Stimulated activated CD4-positive, alpha-beta T cell treated with anti-CD3 and anti-CD28 coated beads, Interleukin-1b, Interleukin-23, amount 100 ng/mL, for 48 hours (primary cell): ENCODE data around the gene NLRP1.

Source experiments
- DNase-seq: peaks from one replicate; pipeline ENCODE4 v3.0.0-alpha.2; 2020

Gene NLRP1

DNA sequence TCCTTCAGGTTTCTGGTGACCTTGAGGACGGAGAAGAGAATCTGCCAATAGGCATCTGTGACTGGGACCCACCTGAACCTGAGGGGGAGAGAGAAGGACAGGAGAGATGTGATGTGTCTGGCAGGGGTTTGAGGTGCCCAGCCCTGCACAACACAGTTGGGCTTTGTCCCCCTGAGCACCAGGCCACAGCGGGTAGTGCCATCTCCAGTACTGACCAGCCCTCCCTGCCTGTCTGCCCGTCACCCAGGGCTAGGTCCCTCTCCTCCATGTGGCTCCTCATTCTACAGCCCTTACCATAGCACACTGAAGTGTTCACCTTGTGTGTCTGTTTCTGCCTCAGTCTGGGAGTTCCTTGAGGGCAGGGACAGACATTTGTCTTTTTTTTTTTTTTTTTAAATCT lies 30.8 kb downstream of the NLRP1 start:
- DNase-seq, result no peak

DNA sequence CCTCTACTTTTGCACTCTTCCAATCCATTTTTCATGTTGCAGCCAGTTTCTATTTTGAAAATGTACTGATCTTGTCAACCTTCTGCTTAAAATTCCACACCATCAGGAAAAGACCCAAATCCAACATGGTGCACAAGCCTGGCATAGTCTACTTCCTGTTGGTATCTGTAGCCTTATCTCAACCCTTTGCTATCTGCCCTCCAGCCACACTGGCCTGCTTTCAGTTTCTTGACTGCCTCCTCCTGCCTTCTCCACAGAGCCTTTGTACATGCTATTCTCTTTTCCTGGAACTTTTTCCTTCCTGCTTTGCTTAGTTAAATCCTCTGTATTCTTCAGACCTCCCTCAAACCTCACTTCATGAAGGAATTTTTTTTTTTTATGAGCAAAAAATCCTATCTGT lies 31.5 kb downstream of the NLRP1 start:
- DNase-seq, result no peak

DNA sequence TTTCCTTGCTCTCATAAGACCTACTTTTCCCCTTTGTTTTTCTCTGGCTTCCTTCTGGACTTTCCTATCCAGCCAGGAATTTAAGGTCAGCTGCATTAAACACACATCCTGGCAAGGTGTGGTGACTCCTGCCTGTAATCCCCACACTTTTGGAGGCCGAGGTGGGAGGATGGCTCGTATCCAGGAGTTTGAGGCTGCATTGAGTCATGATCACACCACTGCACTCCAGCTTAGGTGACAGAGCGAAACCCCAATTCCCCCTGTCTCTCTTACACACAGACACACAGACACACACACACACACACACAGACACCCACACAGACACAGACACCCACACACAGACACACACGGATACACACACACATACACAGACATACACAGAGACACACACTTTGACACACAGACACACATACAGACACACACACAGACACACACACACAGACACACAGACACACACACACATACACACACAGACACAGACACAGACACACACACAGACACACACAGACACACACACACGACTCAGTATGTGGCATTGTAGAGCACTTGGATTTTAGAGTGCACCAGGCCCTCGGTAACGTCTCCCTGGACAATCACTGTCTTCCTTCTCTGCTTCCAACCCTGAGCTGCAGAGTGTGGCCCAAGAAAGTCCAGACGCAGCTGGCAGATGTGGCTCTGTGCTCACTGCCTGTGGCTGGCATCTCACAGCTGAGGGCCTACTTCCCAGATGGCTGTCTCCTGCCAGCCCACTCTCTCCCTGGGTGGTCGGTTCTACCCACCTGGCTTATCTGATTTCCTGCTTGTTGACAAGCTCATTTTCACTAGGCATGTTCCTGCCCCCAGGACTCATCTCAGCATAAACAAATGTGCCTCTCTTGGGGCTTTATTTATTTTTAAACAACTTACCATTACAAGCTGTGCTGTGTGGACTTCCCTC lies 39.0 kb downstream of the NLRP1 start:
- no peak for DNase-seq

DNA sequence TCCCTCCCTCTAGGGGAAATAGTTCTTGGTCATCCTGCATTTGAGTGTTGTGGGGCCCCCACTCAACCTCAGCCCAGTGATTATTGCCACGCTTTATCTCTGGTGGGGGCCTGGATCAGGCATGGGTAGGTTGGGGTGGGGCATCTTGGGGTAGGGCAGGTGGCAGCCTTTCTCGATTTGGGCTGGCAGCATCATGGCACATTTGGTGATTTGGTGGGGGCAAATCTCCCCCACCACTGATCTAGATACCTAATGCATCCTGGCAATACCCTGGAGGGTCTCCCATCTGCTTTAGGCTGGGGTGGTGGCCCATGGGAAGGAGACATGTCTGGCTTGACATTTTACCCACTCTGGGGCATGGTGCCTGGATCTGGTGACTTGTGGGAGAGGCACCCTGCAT lies 40.2 kb downstream of the NLRP1 start:
- no peak for DNase-seq

DNA sequence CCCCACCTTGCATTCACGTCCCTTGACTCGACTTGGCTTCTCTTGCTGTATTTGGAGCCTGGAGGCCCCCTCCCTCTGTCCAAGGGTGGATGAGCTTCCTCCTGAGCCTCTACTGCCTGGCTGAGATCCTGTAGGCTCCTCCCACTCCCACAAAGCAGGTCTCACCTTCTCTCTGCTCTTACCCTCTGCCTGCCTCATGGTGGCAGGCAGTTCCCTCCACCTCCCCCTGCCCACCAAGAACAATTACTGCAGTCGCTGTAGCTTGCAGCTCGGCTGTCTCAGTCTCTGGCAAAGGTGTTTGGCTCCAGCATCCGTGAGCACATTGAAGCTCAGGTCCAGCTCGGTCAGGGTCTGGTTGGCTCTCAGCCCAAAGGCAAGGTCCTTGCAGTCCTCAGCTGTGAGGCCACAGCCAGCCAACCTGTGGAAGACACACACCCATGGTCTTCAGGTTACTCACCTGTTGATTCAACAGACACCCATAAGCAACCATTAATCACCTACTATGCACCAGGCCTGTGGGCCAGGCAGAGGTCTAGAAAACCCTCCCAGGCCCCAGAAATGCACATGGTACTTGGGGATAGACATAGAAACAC lies 42.6 kb downstream of the NLRP1 start:
- DNase-seq, result no peak

DNA sequence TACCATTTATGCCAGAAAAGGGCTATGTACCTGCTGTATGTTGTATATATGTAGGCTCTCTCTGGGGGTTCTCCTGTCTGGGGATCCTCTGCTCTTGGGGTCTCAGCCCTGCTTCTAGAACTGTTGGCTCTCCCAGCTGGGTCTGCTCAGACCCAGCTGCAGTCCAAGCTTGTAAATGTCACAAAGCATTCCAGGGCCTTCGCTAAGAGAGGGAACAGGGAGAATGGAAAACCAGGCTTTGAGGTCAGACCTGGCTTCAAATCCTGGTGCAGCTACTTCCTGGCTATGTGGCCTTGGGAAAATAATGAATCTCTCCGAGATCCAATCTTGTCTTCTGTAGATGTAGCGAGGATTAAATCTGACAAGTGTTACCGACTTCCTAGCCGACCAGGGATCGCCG lies 44.0 kb downstream of the NLRP1 start:
- no peak for DNase-seq

DNA sequence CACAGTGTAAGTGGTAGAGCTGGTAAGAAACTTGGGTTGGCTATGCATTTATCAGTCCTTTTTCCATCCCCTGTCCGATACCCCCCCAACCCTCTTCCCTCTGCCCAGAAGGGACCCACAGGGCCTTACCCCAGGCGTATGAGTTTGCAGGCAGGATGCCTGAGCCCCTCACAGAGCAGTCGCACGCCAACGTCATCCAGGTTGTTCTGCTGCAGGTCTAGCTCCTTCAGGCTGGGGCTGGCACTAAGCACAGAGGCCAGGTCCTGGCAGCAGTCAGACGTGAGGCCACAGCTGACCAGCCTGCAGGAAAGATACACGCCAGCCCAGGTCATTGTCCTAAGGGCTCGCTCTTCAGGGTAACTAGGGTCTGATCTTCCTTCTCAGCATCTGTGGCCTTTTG lies 45.0 kb downstream of the NLRP1 start:
- no peak for DNase-seq

DNA sequence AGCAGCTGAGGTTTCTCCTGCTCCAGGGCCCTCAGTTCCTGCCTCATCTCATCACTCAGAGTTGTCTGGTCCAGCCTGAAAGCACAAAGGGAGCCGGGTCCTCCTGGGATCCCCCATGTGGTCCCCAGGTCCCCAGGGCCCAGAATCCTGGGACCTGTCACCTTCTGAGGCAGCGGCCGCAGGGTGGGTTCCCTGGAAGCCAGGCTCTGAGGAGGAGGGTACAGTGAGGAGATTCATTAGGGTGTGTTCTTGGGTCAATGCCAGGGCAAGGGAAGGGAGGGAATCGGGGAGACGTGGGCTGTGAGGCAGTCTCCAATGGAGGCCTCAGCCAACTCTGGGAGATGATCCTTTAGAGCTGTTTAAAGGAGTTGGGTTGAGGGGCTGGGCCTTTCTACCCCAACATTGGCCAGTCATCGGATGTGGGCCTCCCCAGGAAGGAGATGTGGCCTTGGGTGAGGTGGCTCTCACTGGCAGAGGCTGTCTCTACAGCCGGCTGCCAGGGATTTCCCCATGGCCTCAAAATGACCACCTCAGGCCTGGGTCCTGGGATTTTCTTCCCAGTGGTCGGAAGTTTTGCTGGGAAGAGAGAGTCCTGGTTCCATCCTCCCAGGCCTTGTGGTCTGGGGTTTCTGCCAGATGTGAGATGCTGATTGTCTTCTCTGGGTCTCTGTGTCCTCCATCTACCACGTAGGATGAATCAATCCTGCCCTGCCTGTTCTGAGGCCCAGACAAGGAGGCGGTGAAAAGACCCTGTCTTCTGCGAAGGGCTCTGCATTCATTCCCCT lies 47.3 kb downstream of the NLRP1 start:
- no peak for DNase-seq

DNA sequence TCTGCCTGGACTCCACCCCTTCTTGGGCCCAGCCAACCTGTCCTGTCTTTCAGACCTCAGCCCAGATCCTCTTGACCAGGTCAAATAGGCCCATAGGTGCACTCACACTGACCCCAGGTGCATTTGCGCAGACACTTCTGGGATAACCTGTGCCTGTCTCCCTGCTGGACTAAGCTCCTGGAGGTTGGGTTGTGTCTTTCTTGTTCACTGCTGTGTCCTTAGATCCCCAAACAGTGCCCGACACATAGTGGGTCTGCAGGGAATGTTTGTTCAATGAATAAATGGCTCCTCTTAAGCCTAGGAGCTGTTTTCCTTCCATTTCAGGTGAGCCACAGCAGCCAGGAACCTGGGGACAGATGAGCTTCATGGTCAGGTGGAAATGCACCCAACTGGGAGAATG lies 48.9 kb downstream of the NLRP1 start:
- DNase-seq, result no peak

DNA sequence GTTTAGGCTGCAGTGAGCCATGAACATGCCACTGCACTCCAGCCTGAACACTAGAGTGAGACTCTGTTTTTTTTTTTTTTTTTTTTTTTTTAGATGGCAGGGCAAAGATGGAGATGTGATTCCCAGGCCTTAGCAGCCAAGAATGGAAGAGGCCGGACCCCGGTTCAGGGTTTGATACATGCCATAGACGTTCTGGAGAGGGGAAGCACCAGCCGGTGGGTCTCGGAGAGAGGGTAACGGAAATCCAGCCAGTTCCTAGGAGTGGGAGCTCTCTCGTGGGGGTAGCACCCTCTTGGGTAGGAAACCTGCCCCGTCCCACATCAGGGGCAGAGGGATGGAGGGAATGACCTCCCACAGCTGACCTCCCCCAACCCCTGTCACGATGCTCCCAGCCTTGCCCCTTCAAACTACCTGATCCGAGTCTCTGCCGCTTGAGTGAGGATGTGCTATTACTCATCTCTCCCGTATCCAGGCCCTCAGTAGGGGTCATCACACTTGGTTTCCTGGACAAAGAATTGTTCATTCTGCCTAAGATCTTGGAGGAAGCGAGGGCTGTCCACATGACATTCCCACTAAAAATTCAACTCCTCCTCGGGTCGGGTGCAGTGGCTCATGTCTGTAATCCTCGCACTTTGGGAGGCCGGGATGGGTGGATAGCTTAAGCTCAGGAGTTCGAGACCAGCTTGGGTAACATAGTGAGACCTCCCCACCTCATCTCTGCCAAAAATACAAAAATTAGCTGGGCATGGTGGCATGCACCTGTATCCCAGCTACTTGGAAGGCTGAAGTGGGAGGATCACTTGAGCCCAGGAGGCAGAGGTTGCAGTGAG lies 50.6 kb downstream of the NLRP1 start:
- no peak for DNase-seq

DNA sequence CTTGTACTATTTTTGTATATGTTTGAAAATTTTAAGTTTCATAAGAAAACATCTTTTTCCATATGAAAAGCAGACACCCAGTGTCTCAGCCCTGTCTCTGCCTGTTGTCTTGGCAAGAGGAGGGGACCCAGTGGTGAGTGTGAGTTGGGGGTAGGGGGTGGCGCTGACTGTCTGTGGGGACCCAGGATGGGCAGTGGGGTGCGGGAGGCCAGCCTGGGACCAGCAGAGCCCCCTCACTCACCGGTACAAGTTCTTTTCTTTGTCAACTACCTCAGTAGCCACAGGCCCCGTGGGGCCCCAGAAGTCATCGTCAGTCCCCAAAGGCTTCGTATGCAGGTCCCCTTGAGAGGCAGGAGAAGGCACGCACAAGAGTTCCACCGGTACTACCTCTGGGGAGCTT lies 51.7 kb downstream of the NLRP1 start:
- DNase-seq, result no peak

DNA sequence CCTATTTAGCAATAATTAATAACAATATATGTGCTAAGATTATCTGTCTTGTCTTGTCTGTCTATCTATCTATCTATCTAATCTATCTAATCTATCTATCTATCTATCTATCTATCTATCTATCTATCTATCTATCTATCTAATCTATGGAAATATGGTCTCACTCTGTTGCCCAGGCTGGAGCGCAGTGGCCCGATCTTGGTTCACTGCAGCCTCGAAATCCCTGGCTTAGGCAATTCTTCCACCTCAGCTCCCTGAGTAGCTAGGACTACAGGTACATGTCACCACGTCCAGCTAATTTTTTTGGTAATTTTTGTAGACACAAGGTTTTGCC lies 53.3 kb downstream of the NLRP1 start:
- no peak for DNase-seq

DNA sequence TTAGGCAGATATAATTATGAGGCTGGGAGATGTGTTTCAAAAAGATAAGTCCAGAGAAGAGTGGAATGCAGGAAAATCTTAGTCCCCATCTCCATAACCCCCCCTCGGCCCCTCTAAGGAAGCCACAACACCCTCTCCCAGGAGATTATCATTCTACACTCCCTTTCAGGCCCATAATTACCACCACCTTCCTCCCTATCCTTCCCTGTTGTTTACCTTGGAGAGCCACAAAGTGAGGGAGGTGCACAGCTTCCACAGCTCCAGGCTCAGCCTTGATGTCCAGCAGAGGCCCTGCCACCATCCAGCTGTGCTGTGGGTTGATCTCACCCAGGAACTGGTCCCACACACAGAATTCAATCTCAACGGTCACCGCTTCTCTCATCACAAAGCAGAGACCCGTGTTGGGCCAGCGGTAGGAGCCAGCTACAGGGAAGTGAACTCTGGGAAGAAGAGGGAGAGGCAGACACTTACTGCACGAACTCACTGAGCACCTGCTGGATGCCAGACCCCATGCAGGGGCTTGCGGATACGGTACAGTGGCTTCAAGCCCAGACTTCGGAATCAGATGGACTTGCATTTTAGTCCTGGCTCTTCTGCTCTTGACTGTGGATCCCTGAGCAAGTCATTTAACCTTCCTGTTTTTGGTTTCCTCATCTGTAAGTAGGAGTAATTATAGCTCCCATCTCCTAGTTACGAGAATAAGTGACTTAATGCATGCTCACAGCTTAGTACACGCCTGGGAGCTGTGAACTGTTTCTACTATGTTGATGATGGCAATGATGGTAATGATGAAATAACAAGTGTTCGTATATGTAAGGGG lies 53.8 kb downstream of the NLRP1 start:
- no peak for DNase-seq

DNA sequence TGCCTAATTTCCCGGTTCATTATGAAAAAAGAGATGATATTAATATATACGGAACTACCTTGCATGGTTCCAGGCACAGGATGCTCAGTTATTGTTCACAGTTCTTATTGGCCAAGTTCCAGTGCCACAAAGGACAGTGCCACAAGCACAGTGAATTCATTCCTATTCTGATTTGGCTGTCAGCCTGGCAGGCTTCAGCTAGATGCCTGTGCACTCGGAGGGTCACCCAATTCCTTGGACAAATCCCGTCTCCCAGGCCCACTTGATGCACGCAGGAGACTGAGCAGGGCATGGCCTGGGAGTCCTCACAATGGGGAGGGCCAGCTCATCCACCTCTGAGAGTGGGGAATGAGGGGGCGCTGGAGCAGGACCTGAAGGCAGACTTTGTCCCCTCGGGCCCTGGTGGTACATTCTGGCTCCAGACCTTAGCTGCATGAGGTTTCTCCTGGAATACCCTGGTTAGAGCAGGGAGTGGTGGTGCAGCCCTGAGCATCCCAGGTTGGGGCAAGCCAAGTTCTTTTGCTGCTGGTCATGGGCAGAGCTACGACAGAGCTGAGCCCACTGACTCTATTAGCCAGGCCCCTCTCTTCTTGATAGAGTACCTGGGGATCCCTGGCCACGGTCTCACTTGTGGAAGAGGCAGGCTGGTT lies 56.6 kb downstream of the NLRP1 start:
- DNase-seq, result no peak

DNA sequence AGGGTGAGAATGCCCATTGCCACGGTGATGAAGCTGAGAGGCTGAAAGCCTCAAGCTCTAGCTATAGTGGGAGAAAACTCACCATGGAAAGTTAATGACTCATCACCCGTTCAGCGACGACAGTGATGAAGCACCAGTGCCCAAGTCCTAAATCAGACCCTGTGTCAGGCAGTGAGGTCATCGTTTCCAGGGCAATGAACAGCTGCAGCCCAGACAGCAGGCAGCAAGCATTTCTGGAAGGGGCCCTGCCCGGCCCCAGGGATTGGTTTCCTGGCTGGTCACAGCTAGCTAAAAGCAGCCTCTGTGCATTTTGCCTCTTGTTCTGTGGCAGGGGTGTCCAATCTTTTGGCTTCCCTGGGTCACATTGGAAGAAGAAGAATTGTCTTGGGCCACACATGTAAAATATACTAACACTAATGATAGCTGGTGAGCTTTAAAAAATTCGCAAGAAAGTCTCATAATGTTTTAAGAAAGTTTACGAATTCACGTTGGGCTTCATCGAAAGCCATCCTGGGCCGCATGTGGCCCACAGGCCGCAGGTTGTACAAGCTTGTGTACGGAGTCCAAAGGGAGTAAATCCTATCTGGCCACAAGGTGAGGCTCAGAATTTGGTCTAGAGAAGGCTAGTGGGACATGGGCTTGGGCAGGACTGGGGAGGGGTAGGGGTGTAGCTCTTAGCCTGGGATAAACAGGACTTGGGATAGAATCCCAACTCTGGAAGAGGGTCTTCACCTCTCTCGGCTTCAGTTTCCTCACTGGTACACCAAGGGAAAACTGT lies 57.3 kb downstream of the NLRP1 start:
- DNase-seq, result peak; percentile 85

DNA sequence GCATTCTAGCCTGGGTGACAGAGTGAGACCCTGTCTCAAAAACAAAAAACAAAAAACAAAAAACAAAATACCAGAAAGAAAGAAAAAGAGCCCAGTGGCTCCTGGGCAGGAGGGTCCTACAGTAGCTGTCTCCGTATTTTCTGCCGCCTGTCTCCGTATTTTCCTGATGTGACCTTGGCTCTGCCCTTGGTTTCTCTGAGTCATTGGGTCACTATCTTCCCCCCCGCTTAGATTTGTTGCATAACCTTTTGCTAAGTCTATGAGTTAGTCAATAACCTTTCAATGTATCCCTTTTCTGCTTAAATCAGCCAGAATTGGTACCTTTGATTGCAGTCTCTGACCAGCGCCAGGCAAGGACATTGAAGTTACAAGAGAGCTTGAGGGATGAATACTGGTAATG lies 61.1 kb downstream of the NLRP1 start:
- no peak for DNase-seq

DNA sequence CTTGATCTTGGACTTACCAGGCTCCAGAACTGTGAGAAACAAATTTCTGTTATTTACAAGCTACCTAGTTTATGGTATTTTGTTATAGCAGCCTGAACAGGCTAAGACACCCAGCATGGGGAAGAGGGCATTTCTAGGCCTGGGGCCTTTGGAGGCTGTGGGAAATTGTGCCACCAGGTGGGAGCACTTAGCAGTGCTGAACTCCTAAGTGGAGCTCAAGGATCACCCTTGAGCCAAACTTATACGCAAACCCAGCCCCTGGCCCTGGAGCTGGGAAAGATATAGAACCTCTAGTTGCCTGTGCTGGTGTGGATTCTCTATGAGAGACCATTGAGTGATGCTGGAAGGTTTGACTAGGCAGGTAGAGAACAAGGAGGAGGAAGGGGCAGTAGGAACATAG lies 61.8 kb downstream of the NLRP1 start:
- DNase-seq, result no peak

DNA sequence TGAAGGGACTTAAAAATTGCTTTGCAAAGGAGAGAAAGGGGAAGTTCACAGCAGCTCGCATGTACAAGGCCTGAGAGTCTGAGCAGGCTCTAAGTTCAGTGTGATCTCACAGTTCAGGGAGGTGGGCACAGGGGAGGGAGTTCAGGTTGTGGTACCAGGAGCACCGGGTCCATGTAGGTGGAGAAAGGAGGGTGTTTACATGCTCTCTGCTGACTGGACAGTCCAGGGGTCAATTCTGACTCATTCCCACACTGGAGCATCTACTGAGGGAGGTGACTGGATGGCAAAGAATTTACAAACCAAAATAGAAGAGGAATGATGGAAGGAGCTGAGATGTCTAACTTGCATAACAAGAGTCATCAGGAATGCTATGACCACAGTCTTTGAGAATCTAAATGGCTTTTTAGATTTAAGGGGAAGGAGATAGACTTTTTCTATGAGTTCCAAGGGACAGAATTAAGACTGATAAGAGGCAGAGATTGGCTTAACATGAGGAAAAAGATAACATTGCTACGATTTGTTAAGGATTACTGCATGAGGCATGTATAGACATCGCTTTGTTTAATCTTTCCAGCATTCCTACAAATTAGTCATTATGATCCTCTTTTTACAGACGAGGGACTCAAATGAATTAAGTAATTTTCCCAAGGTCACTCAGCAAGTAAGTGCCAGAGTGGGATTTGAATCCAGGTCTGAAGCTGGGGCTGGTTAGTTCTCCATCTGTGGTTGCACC lies 68.1 kb downstream of the NLRP1 start:
- no peak for DNase-seq

DNA sequence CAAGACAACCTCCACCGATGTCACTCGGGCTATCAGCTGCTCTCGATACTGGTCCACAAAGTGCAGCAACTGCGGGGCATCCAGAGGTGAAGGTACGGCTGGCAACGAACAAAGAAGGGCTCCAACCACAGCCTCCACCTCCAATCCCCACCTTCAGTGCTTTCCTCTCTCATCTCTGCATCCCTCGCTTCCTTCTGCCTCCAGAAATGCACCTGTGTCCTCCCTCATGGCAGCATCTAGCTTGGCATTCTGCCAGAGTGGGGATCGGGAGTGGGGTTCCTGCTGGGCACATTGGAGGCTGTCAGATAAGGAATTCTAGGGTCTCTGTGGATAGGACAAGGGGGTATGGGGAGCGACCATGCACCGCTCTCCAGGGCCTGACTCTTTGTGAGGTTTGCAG lies 69.3 kb downstream of the NLRP1 start:
- DNase-seq, result no peak

DNA sequence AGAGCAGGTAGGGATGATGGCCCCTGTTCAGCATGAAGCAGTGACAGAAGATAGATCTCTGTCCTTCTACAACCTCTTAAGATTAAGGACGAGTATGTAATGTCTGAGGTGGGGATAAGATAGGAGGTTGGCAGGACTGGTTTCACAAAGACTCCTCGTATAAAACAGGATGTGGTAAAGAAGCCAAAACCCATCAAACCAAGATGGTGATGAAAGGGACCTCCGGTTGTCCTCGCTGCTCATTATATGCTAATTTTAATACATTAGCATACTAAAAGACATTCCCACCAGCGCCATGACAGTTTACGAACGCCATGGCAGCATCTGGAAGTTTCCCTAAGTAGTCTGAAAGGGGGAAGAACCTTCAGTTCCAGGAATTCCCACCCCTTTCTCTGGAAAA lies 70.7 kb downstream of the NLRP1 start:
- DNase-seq, result no peak
